GM12891 (cell line): ENCODE data around the gene FTSJ3.

ENCODE experiments used
- POLR2A ChIP-seq: IDR thresholded peaks from 2 replicates; pipeline ENCODE4 v1.6.1; 2011; ENCODE audit warnings: low read depth, low read length, control low read depth
- POLR2AphosphoS5 ChIP-seq: IDR thresholded peaks from 2 replicates; pipeline ENCODE4 v1.6.1; 2011; ENCODE audit warnings: low read depth, low read length, control low read depth
- SPI1 ChIP-seq: IDR thresholded peaks from 2 replicates; pipeline ENCODE4 v1.6.1; 2011; ENCODE audit warnings: low read depth, low read length, control low read depth
- TAF1 ChIP-seq: IDR thresholded peaks from 2 replicates; pipeline ENCODE4 v1.6.1; 2011; ENCODE audit warnings: low read depth, low read length, control low read depth

- TF ChIP-seq POLR2A (no peak), POLR2AphosphoS5 (no peak), SPI1 (no peak), TAF1 (no peak)
Observed at GRCh38 chr17:63850401-63850800, 22.9 kb upstream of the FTSJ3 start.
